Testis (tissue), 3 donors: ENCODE measurements around the gene TPST1. TPM values are rescaled to one million over a fixed set of nuclear protein-coding genes. Genes with fewer than 3 reads are reported as not detected.

Experiments used
- DNase-seq: peaks from one replicate; pipeline ENCODE4 v3.0.0-alpha.2; 2019
- H3K27ac ChIP-seq, 2 donors: fragments of 200-600 bp; sonication (generic); one replicate each; pipeline ENCODE4 v1.5.1; 2019
- H3K27me3 ChIP-seq: fragments of 200-600 bp; sonication (generic); one replicate; pipeline ENCODE4 v1.5.1; 2019
- H3K36me3 ChIP-seq: fragments of 200-600 bp; sonication (generic); one replicate; pipeline ENCODE4 v1.5.1; 2017; ENCODE audit warnings: low read depth; ENCODE audit errors: missing control alignments
- H3K4me1 ChIP-seq: fragments of 200-600 bp; sonication (generic); one replicate; pipeline ENCODE4 v1.5.1; 2019
- H3K4me3 ChIP-seq, 2 donors: fragments of 200-600 bp; sonication (generic); one replicate each; pipeline ENCODE4 v1.5.1; 2017 to 2019
- H3K9me3 ChIP-seq: fragments of 200-600 bp; sonication (generic); one replicate; pipeline ENCODE4 v1.5.1; 2017
- CTCF ChIP-seq, 3 experiments: fragments of 450-650 bp in 2 of 3; fragments of 200-600 bp in 1 of 3; sonication (generic) in 1 of 3; IDR thresholded peaks; one replicate each; pipeline ENCODE4 v1.5.1; 2016 to 2019; ENCODE audit warnings: antibody characterized with exemption in 3 of 3, mild to moderate bottlenecking in 2 of 3, moderate library complexity in 1 of 3
- POLR2A ChIP-seq: fragments of 450-650 bp; IDR thresholded peaks from one replicate; pipeline ENCODE4 v1.6.1; 2017; ENCODE audit warnings: antibody characterized with exemption, mild to moderate bottlenecking, moderate library complexity
- WGBS, 2 donors: methylation state at CpG; one replicate each; pipeline ENCODE4 v1.1.5; 2018; 5-methylcytosine and 5-hydroxymethylcytosine counted together
- intact Hi-C: fragments of 100-400 bp; cut with DNase I; formaldehyde crosslinking; loops from one replicate; pipeline ENCODE4 v1.15.1; 2023; ENCODE audit warnings: low total_unique reads
- polyA plus RNA-seq: library from polyadenylated mRNA; stranded (reverse); fragments of 350-450 nt; fragmentation: Illumina TruSeq; extraction: RNeasy Lipid Tissue Mini Kit (QIAGEN cat#74804); gene quantifications from one replicate; pipeline ENCODE4 v1.2.3, GENCODE V29; 2014; ENCODE audit warnings: low read depth, low replicate concordance; ENCODE audit not compliant: insufficient read depth
- total RNA-seq, 2 donors: library from RNA; depleted of rRNA; stranded (reverse); fragments of >200 nt; gene quantifications; one replicate each; pipeline ENCODE4 v1.2.3, GENCODE V29; 2016

The TPST1 gene
- total and polyA plus RNA-seq, 3 donors from 2014 or later: 34.7 to 55.7 (median 40.7) TPM

DNA sequence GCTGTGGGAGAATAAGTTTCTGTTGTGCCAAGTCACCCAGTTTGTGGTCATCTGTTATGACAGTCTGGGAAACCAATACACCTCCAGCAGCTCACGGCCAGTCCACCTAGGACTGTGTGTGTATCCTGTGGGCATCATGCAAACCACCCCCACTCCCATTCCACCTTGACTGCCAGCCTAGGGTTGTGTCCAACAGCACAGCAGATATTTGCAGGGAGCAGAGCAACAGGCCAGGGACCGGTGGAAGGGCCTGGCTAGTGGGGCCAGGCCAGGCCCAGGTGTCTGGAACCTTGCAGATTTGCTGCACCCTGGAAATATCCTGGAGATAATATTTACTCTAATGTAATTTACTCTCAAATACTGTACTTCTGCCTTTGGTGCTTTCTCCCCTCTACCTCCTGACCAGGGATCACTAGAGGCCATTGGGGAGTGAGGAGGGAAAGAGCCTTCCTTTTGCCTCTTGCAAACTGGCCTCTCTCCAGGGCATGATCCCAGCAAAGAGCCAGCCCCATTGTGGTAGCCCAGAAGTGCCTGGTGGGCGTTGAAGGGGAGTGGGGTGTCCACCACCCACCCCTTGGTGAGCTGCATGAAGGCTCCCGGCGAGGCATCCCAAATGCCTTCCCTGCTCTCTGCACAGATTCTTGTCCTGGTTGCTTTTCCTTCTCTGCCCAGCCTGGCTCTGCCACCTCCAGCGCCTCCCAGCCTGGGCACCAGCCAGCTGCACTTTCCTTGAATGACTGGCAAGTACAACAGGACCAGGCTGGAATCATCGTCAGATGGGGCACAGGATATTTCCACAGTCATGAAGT lies 15.2 kb upstream of the TPST1 start:
- Histone ChIP-seq H3K4me3 (no peak overlapping the region), H3K9me3 (no peaks in the 10 kb centered on the region), H3K36me3 (no peaks in the 10 kb centered on the region), H3K4me1 (no peaks in the 10 kb centered on the region), H3K27ac (no peak overlapping the region), H3K27me3 (no peaks in the 10 kb centered on the region)
- 91 to 97% methylated on average over 7 of the region's 7 CpGs for WGBS, 2 donors
- TF ChIP-seq POLR2A: no peak
- no peak for TF ChIP-seq CTCF (IDR thresholded peaks at IDR 0.05)
- intact Hi-C loops: no loop called here
- no peak for DNase-seq

GRCh38 chr7:66190504-66190857 lies 14.7 kb upstream of the TPST1 start:
- TF ChIP-seq POLR2A: no peak
- H3K4me3 ChIP-seq: no peak overlapping the region
- no peaks in the 10 kb centered on the region for H3K36me3 ChIP-seq
- intact Hi-C loops: no loop called here
- H3K27me3 ChIP-seq: no peaks in the 10 kb centered on the region
- no peak for DNase-seq
- no peak overlapping the region for H3K27ac ChIP-seq
- no peaks in the 10 kb centered on the region for H3K4me1 ChIP-seq
- no peaks in the 10 kb centered on the region for H3K9me3 ChIP-seq
- WGBS, 2 donors: 79 to 86% methylated on average over 5 of the region's 5 CpGs

DNA sequence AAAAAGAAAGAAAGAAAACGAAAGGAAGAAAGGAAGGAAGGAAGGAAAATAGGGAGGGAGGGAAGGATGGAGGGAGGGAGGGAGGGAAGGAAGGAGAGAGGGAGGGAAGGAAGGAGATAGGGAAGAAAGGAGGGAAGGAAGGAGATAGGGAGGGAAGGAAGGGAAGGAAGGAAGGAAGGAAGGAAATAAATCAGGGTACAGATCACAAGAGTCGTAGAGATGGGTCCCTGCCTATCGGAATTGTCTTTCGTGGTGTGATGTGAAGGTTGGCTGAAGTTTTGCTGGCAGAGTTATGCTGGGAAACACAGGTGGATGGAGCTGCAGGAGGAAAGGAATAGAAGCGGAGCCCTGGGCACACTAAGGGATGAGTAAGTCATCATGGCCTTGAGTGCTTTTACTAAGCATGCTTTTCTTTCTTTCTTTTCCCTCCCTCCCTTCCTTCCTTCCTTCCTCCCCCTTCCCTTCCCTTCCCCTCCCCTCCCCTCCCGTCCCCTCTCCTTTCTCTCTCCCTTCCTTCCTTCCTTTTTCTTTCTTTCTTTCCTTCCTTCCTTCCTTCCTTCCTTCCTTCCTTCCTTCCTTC lies 11.9 kb upstream of the TPST1 start:
- no peak overlapping the region for H3K4me3 ChIP-seq
- DNase-seq: no peak
- no peaks in the 10 kb centered on the region for H3K4me1 ChIP-seq
- intact Hi-C loops: no loop called here
- H3K9me3 ChIP-seq: no peaks in the 10 kb centered on the region
- no peak for TF ChIP-seq POLR2A
- TF ChIP-seq CTCF (IDR thresholded peaks at IDR 0.05): no peak
- WGBS, 2 donors: 79 to 86% methylated on average over 6 of the region's 6 CpGs
- H3K27me3 ChIP-seq: no peaks in the 10 kb centered on the region
- H3K27ac ChIP-seq: no peak overlapping the region
- H3K36me3 ChIP-seq: no peaks in the 10 kb centered on the region

DNA sequence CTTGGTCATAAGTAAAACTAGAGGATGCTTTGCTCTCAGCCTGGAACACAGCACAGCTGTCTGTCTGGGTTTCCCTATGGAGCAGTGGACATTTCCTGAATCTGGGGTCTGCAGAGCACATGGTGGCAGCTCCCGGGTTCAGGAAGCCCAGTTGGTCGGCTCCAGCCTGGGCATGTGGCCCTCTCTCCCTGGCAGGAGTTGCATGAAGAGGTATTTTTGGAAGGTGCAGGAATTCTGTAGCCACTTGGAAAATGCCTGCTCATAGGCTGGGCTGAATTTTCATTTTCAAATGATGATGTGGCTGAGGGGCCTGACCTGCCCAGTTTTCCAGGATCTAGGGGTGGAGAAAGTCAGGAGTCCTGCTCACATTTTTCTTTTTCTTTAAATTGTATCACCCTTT lies 6.7 kb upstream of the TPST1 start:
- intact Hi-C loops: no loop called here
- no peak overlapping the region for H3K27ac ChIP-seq
- WGBS, 2 donors: 64 to 68% methylated on average over 2 of the region's 2 CpGs

GRCh38 chr7:66198956-66199355 lies 6.2 kb upstream of the TPST1 start:
- H3K36me3 ChIP-seq: no peaks in the 10 kb centered on the region
- TF ChIP-seq POLR2A (no peak), CTCF (IDR thresholded peaks at IDR 0.05) (no peak)
- WGBS, 2 donors: 86 to 88% methylated on average over 4 of the region's 4 CpGs
- intact Hi-C loops: no loop called here
- H3K4me3 ChIP-seq: no peak overlapping the region
- no peak overlapping the region for H3K27ac ChIP-seq
- no peaks in the 10 kb centered on the region for H3K9me3 ChIP-seq
- no peaks in the 10 kb centered on the region for H3K4me1 ChIP-seq
- DNase-seq: no peak
- H3K27me3 ChIP-seq: no peaks in the 10 kb centered on the region

More for the DNA sequence above, 6.7 kb upstream of the TPST1 start:
- no peaks in the 10 kb centered on the region for H3K9me3 ChIP-seq
- no peak overlapping the region for H3K4me3 ChIP-seq
- H3K27me3 ChIP-seq: no peaks in the 10 kb centered on the region
- DNase-seq: no peak
- no peak for TF ChIP-seq CTCF (IDR thresholded peaks at IDR 0.05)
- no peak for TF ChIP-seq POLR2A
- H3K36me3 ChIP-seq: no peaks in the 10 kb centered on the region
- H3K4me1 ChIP-seq: no peaks in the 10 kb centered on the region
